ENCODE measurements around the gene MOSPD2.

The MOSPD2 gene

DNA sequence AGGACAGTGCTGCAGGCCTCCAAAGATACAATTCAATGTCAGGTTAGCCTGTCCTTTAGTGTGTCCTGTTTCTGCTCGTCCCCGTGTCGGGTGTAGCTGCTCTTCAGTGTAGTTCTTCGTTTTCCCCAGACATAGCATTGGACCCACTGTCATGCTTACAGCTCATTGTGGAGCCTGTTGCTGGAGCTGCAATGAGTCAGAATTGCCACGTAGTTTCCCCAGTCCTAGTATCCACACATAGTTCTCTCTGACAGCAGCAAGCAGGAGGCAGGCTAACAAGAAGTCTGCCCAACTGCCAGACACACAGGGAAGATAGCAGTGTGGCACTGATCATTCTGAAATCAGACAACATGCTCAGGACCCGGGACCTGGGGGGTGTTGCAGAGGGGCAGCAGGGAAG is 49.2 kb downstream of the MOSPD2 start:
- Histone ChIP-seq H3K4me3 (ENCODE audit: low read depth, low read length) (no peak overlapping the region), H3K9me3 (ENCODE audit: control insufficient read depth, insufficient read depth, low read depth, low read length) (no peaks in the 10 kb centered on the region), H3K4me1 (ENCODE audit: control insufficient read depth, insufficient read depth, low read length) (no peaks in the 10 kb centered on the region), H3K27ac (ENCODE audit: extremely low read depth, low read depth, low read length) (no peak overlapping the region), H3K36me3 (ENCODE audit: control insufficient read depth in 2 of 2, insufficient read depth in 1 of 2, low read length in 2 of 2) (peaks cover 8 to 17% of the 10 kb centered on the region in 2 experiments)
- TF ChIP-seq IKZF3 (tag by site-specific recombination; IDR thresholded peaks at IDR 0.05) (no peak), ZNF138 (tag by site-specific recombination; IDR thresholded peaks at IDR 0.05; ENCODE audit: borderline replicate concordance) (no peak), ZNF48 (tag by site-specific recombination; IDR thresholded peaks at IDR 0.05) (no peak), ZIC2 (tag by site-specific recombination; IDR thresholded peaks at IDR 0.05) (no peak), ZNF560 (tag by site-specific recombination; IDR thresholded peaks at IDR 0.05; ENCODE audit: borderline replicate concordance) (no peak), SCRT2 (tag by site-specific recombination; IDR thresholded peaks at IDR 0.05) (peak; percentile 43; the same call in 1 of the 2 replicates)
- ChIA-PET CTCF (no interaction called here), POLR2A (no interaction called here)

- CTCF ChIA-PET: no interaction called here
- POLR2A ChIA-PET: no interaction called here
- Histone ChIP-seq H3K4me1 (ENCODE audit: control insufficient read depth, insufficient read depth, low read length) (no peaks in the 10 kb centered on the region), H3K36me3 (ENCODE audit: control insufficient read depth in 2 of 2, insufficient read depth in 1 of 2, low read length in 2 of 2) (peaks cover 3 to 8% of the 10 kb centered on the region in 2 experiments; a peak in 2 of 3 replicates), H3K27ac (ENCODE audit: extremely low read depth, low read depth, low read length) (no peak overlapping the region), H3K4me3 (ENCODE audit: low read depth, low read length) (no peak overlapping the region), H3K9me3 (ENCODE audit: control insufficient read depth, insufficient read depth, low read depth, low read length) (no peaks in the 10 kb centered on the region)
- TF ChIP-seq ZNF341 (tag by site-specific recombination; IDR thresholded peaks at IDR 0.05; ENCODE audit: low read depth) (no peak), ZNF677 (tag by site-specific recombination; IDR thresholded peaks at IDR 0.05) (no peak), ZBTB10 (tag by site-specific recombination; IDR thresholded peaks at IDR 0.05) (no peak), ZFP3 (tag by site-specific recombination; IDR thresholded peaks at IDR 0.05; ENCODE audit: low read depth) (no peak), ZNF350 (tag by site-specific recombination; IDR thresholded peaks at IDR 0.05) (no peak), ZBTB49 (tag by site-specific recombination; IDR thresholded peaks at IDR 0.05; ENCODE audit: low read depth) (no peak), PRDM6 (tag by site-specific recombination; IDR thresholded peaks at IDR 0.05) (no peak), ZNF558 (tag by site-specific recombination; IDR thresholded peaks at IDR 0.05) (no peak), ZNF645 (tag by site-specific recombination; IDR thresholded peaks at IDR 0.05) (no peak), TRIM28 (IDR thresholded peaks at IDR 0.05; ENCODE audit: borderline replicate concordance, low read length) (no peak), ZNF664 (tag by site-specific recombination; IDR thresholded peaks at IDR 0.05) (no peak)
- TF ChIP-seq, protein P1, sequence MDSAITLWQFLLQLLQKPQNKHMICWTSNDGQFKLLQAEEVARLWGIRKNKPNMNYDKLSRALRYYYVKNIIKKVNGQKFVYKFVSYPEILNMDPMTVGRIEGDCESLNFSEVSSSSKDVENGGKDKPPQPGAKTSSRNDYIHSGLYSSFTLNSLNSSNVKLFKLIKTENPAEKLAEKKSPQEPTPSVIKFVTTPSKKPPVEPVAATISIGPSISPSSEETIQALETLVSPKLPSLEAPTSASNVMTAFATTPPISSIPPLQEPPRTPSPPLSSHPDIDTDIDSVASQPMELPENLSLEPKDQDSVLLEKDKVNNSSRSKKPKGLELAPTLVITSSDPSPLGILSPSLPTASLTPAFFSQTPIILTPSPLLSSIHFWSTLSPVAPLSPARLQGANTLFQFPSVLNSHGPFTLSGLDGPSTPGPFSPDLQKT (IDR thresholded peaks at IDR 0.05; ENCODE audit: borderline replicate concordance, low read depth, low read length): no peak
- TF ChIP-seq, protein P2, sequence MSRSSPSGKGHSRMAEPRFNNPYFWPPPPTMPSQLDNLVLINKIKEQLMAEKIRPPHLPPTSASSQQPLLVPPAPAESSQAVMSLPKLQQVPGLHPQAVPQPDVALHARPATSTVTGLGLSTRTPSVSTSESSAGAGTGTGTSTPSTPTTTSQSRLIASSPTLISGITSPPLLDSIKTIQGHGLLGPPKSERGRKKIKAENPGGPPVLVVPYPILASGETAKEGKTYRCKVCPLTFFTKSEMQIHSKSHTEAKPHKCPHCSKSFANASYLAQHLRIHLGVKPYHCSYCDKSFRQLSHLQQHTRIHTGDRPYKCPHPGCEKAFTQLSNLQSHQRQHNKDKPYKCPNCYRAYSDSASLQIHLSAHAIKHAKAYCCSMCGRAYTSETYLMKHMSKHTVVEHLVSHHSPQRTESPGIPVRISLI (tag by site-specific recombination; IDR thresholded peaks at IDR 0.05): no peak
Measured at GRCh38 chrX:14923761-14924160, 50.5 kb downstream of the MOSPD2 start.

Data from HEK293 (cell line).